Activated T-helper 1 cell treated with anti-CD3 and anti-CD28 coated beads, Interleukin-12 subunit alpha, Interleukin-12 subunit beta, Interleukin-2, Interleukin-4 antibody, amounts not matched to agents 30 ng/mL and 10 ng/mL and 1 ng/mL, durations not matched to agents 14 hours and 24 hours and 36 hours (primary cell): ENCODE measurements around the gene SERPINA9. TPM values are rescaled to one million over a fixed set of nuclear protein-coding genes. Genes with fewer than 3 reads are reported as not detected.
"Not testable (repeated sequence)": the region's sequence is repeated elsewhere in the genome, so short reads cannot be mapped to it uniquely, and the experiment has no call there.

Experiments
- DNase-seq: peaks from one replicate; pipeline ENCODE4 v3.0.0; 2021; ENCODE audit warnings: low spot score
- H3K27ac Mint-ChIP-seq: one replicate; pipeline ENCODE4 v1.8.0; 2021; ENCODE audit warnings: mild to moderate bottlenecking, mixed read lengths
- H3K27me3 Mint-ChIP-seq: one replicate; pipeline ENCODE4 v1.8.0; 2022; ENCODE audit warnings: mild to moderate bottlenecking, moderate library complexity, mixed read lengths; ENCODE audit not compliant: insufficient read depth
- H3K36me3 Mint-ChIP-seq: one replicate; pipeline ENCODE4 v1.8.0; 2021; ENCODE audit warnings: low read depth, mixed read lengths
- H3K4me1 Mint-ChIP-seq: one replicate; pipeline ENCODE4 v1.8.0; 2021; ENCODE audit warnings: low read depth, mixed read lengths
- H3K4me3 Mint-ChIP-seq: one replicate; pipeline ENCODE4 v1.8.0; 2021; ENCODE audit warnings: mild to moderate bottlenecking, moderate library complexity, mixed read lengths
- H3K9me3 Mint-ChIP-seq: one replicate; pipeline ENCODE4 v1.8.0; 2021; ENCODE audit warnings: mixed read lengths
- intact Hi-C: fragments of 100-400 bp; cut with micrococcal nuclease; formaldehyde crosslinking; loops from one replicate; pipeline ENCODE4 v1.15.1; 2024
- total RNA-seq: library from RNA; stranded (reverse); gene quantifications from 2 replicates; pipeline ENCODE4 v1.2.3, GENCODE V29; 2022

SERPINA9 gene
- total RNA-seq, 1 donor from 2014 or later: not detected

DNA sequence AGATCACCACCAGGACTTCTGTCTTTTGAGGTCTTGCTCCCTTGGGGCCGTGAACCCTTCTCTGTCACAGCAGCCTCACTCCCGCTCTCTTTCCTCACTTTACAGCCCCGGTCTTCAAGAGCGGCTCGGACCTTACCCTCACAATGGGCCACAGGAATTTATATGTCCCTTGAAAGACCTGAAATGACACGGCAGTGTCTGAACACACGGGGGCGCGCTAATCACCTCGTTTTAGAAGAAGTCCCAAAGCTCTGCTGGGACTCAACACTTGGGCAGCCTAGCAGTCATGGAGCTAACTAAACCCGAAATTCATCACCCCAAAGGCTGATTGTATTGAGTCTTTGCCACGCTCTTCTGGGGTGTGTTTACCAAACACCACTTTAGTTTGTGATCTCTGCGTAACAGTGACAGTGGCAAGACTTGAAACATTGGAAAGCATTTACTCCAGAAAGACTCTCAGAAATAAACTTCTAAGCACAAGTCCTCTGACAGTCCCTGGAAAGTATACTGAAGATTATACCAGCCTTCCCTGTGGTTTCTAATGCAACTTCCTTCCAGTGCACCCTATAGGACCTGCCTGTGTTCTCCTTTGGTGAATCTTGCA, 52.4 kb downstream of the SERPINA9 start:
- peaks cover 18% of the 10 kb centered on the region for H3K27me3 Mint-ChIP-seq
- no peaks in the 10 kb centered on the region for H3K36me3 Mint-ChIP-seq
- DNase-seq: peak; percentile 19
- intact Hi-C loops: loop anchor here (1.0 kb wide), 1 partner anchor 63 kb away; no protein-coding TSS in a partner anchor
- H3K4me1 Mint-ChIP-seq: peaks cover 5% of the 10 kb centered on the region
- H3K9me3 Mint-ChIP-seq: peaks cover 6% of the 10 kb centered on the region
- H3K4me3 Mint-ChIP-seq: no peak overlapping the region
- H3K27ac Mint-ChIP-seq: no peak overlapping the region

DNA sequence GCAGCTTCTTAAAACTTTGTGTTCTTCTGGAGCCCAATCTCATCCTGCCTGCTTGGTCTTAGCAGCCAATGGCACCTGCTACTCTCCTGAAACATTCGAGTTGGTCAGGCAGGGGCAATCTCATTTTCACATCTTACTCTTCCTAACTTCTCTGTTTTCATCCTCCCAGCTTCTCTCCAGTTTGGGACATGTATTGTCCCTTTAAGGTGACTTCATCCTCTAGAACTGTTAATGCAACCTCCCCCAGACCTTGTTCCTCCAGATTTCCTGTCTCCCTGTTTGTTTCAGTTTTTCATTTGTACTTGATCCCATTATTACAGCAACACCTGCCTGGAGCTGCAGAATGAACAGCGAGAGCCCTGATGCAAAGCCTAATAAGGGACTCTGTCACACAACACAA, 54.7 kb downstream of the SERPINA9 start:
- H3K36me3 Mint-ChIP-seq: no peaks in the 10 kb centered on the region
- peaks cover 7% of the 10 kb centered on the region for H3K9me3 Mint-ChIP-seq
- H3K4me1 Mint-ChIP-seq: peaks cover 5% of the 10 kb centered on the region
- DNase-seq: no peak
- intact Hi-C loops: no loop called here
- H3K27me3 Mint-ChIP-seq: peaks cover 17% of the 10 kb centered on the region
- H3K4me3 Mint-ChIP-seq: no peak overlapping the region
- H3K27ac Mint-ChIP-seq: no peak overlapping the region

DNA sequence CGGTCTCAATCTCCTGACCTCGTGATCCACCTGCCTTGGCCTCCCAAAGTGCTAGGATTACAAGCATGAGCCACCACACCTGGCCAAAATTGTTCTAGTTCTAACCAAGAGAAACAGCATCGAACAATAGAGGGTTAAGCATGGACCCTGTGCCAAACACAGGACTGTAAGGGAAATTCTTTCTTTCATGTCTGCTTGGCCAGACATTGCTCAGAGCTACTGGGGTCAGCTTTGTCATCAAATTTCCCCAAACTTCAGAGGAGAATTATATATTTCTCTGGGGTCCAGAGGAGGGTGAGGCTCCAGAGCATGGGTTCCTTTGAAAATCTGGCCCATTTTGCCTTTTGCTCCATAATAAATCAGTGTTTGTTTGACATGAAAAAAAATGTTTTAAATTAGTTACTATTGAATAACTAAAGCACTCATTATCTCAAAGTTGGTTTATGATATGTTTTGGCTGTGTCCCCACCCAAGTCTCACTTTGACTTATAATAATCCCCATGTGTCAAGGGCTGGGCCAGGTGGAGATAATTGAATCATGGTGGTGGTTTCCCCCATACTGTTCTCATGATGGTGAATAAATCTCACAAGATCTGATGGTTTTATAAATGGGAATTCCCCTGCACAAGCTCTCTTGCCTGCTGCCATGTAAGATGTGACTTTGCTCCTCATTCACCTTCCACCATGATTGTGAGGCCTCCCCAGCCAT, 58.3 kb downstream of the SERPINA9 start:
- H3K9me3 Mint-ChIP-seq: peaks cover 11% of the 10 kb centered on the region
- H3K36me3 Mint-ChIP-seq, H3K27me3 Mint-ChIP-seq, intact Hi-C loops, H3K4me3 Mint-ChIP-seq, H3K4me1 Mint-ChIP-seq, H3K27ac Mint-ChIP-seq, DNase-seq: not testable (repeated sequence)

Other genes with a start within 250 kb of the SERPINA9 start
- gene SERPINA10, start 182.9 kb downstream of the SERPINA9 start, total RNA-seq: not detected in 2 replicates
- not detected in 2 replicates for gene SERPINA6, start 152.9 kb downstream of the SERPINA9 start, total RNA-seq
- gene SERPINA2, start 109.5 kb downstream of the SERPINA9 start, total RNA-seq: not detected in 2 replicates
- 0.12 TPM in 1 of 2 replicates, not detected in the other for gene SERPINA1, start 87.6 kb downstream of the SERPINA9 start, total RNA-seq
- gene SERPINA11, start 23.4 kb downstream of the SERPINA9 start, total RNA-seq: not detected in 2 replicates
- not detected in 2 replicates for gene SERPINA12, start 33.3 kb upstream of the SERPINA9 start, total RNA-seq
- gene SERPINA4, start 85.2 kb upstream of the SERPINA9 start, total RNA-seq: not detected in 2 replicates
- not detected in 2 replicates for gene SERPINA5, start 105.2 kb upstream of the SERPINA9 start, total RNA-seq
- gene SERPINA3, start 136.2 kb upstream of the SERPINA9 start, total RNA-seq: not detected in 2 replicates